Measurements from ENCODE around the gene SLC25A15.

Gene SLC25A15

GRCh38 chr13:40799508-40799907, 10.1 kb downstream of the SLC25A15 start:
- DNase-seq (ENCODE audit: low read depth) = no peak
- TF ChIP-seq CTCF (IDR thresholded peaks at IDR 0.05; ENCODE audit: control insufficient read depth, insufficient read depth, low read depth, low read length, missing control alignments) = no peak

GRCh38 chr13:40800559-40800958, 11.1 kb downstream of the SLC25A15 start:
- H3K4me3 ChIP-seq (ENCODE audit: control insufficient read depth, low read depth, low read length) = no peak overlapping the region
- TF ChIP-seq CTCF (IDR thresholded peaks at IDR 0.05; ENCODE audit: control insufficient read depth, insufficient read depth, low read depth, low read length, missing control alignments) = no peak
- no peak for DNase-seq (ENCODE audit: low read depth)

More at GRCh38 chr13:40799508-40799907, 10.1 kb downstream of the SLC25A15 start:
- no peak overlapping the region for H3K4me3 ChIP-seq (ENCODE audit: control insufficient read depth, low read depth, low read length)

GRCh38 chr13:40801255-40802217, 12.1 kb downstream of the SLC25A15 start:
- TF ChIP-seq CTCF (IDR thresholded peaks at IDR 0.05; ENCODE audit: control insufficient read depth, insufficient read depth, low read depth, low read length, missing control alignments) = no peak
- no peak for DNase-seq (ENCODE audit: low read depth)
- no peak overlapping the region for H3K4me3 ChIP-seq (ENCODE audit: control insufficient read depth, low read depth, low read length)

GRCh38 chr13:40803316-40803715, 13.9 kb downstream of the SLC25A15 start:
- no peak overlapping the region for H3K4me3 ChIP-seq (ENCODE audit: control insufficient read depth, low read depth, low read length)
- no peak for TF ChIP-seq CTCF (IDR thresholded peaks at IDR 0.05; ENCODE audit: control insufficient read depth, insufficient read depth, low read depth, low read length, missing control alignments)
- DNase-seq (ENCODE audit: low read depth) = no peak

GRCh38 chr13:40806241-40806640, 16.8 kb downstream of the SLC25A15 start:
- TF ChIP-seq CTCF (IDR thresholded peaks at IDR 0.05; ENCODE audit: control insufficient read depth, insufficient read depth, low read depth, low read length, missing control alignments) = no peak
- DNase-seq (ENCODE audit: low read depth) = no peak
- no peak overlapping the region for H3K4me3 ChIP-seq (ENCODE audit: control insufficient read depth, low read depth, low read length)

GRCh38 chr13:40809471-40809870, 20.1 kb downstream of the SLC25A15 start:
- no peak for DNase-seq (ENCODE audit: low read depth)
- TF ChIP-seq CTCF (IDR thresholded peaks at IDR 0.05; ENCODE audit: control insufficient read depth, insufficient read depth, low read depth, low read length, missing control alignments) = no peak

More at GRCh38 chr13:40809471-40809870, 20.1 kb downstream of the SLC25A15 start:
- no peak overlapping the region for H3K4me3 ChIP-seq (ENCODE audit: control insufficient read depth, low read depth, low read length)
